ENCODE measurements around the gene ZNF629.

GRCh38 chr16:30786115-30786935 is 680 bp downstream of the ZNF629 start:
- TF ChIP-seq CTCF (conservative IDR thresholded peaks at IDR 0.05; ENCODE audit: low read length) (no peak), EZH2phosphoT487 (IDR thresholded peaks at IDR 0.05; ENCODE audit: borderline replicate concordance, low read depth, low read length) (no peak)

All from OCI-LY7 (cell line).